Measurements from ENCODE around the gene AMZ2.
A peak's percentile ranks its signal among the peaks of the same experiment; 100 is the strongest.
"Not testable (repeated sequence)": the region's sequence is repeated elsewhere in the genome, so short reads cannot be mapped to it uniquely, and the experiment has no call there.

AMZ2 gene

GRCh38 chr17:68220186-68220585, 27.7 kb upstream of the AMZ2 start:
- DNase-seq: not testable (repeated sequence)

- not testable (repeated sequence) for DNase-seq
Observed at GRCh38 chr17:68220786-68221185, 27.1 kb upstream of the AMZ2 start.

GRCh38 chr17:68221786-68222185, 26.1 kb upstream of the AMZ2 start:
- DNase-seq: no peak

GRCh38 chr17:68222606-68223005, 25.2 kb upstream of the AMZ2 start:
- DNase-seq: no peak

GRCh38 chr17:68225055-68225454, 22.8 kb upstream of the AMZ2 start:
- DNase-seq: not testable (repeated sequence)

GRCh38 chr17:68228039-68228680, 19.7 kb upstream of the AMZ2 start:
- not testable (repeated sequence) for DNase-seq

GRCh38 chr17:68228817-68229570, 18.8 kb upstream of the AMZ2 start:
- peak in 1 of 51 donors; percentile 23 for DNase-seq

- DNase-seq: no peak
Observed at GRCh38 chr17:68229619-68230018, 18.2 kb upstream of the AMZ2 start.

GRCh38 chr17:68231131-68231530, 16.7 kb upstream of the AMZ2 start:
- not testable (repeated sequence) for DNase-seq

GRCh38 chr17:68231541-68231940, 16.3 kb upstream of the AMZ2 start:
- no peak for DNase-seq

GRCh38 chr17:68232741-68233140, 15.1 kb upstream of the AMZ2 start:
- DNase-seq: not testable (repeated sequence)

GRCh38 chr17:68234726-68235335, 13.0 kb upstream of the AMZ2 start:
- peak in 23 of 51 donors; percentile 17 to 76 (median 47) for DNase-seq

GRCh38 chr17:68235336-68235791, 12.5 kb upstream of the AMZ2 start:
- DNase-seq: peak in 34 of 51 donors; percentile 12 to 77 (median 50)

- DNase-seq: peak in 3 of 51 donors; percentile 11 to 36 (median 13)
Observed at GRCh38 chr17:68237369-68238163, 10.3 kb upstream of the AMZ2 start.

GRCh38 chr17:68238164-68238870, 9.5 kb upstream of the AMZ2 start:
- no peak for DNase-seq

- peak in 8 of 51 donors; percentile 15 to 53 (median 18) for DNase-seq
Observed at GRCh38 chr17:68238871-68239253, 9.0 kb upstream of the AMZ2 start.

- no peak for DNase-seq
Observed at GRCh38 chr17:68239632-68240366, 8.0 kb upstream of the AMZ2 start.

GRCh38 chr17:68246271-68247028, 1.4 kb upstream of the AMZ2 start:
- DNase-seq: no peak

GRCh38 chr17:68248199-68248825, 469 bp downstream of the AMZ2 start:
- peak in 33 of 51 donors; percentile 57 to 93 (median 79) for DNase-seq
